WERI-Rb-1 (cell line): Measurements from ENCODE around the gene CRYBG1.

ENCODE experiments used
- DNase-seq: peaks from one replicate; pipeline ENCODE4 v3.0.0-alpha.2; 2020
- H3K27ac ChIP-seq: fragments of 250-450 bp; sonication (Bioruptor Pico); 2 replicates; pipeline ENCODE4 v1.5.1; 2020; ENCODE audit warnings: mild to moderate bottlenecking, moderate library complexity
- H3K27me3 ChIP-seq: fragments of 250-450 bp; sonication (Bioruptor Pico); 2 replicates; pipeline ENCODE4 v1.5.1; 2021; ENCODE audit warnings: mild to moderate bottlenecking, low read depth, moderate library complexity; ENCODE audit not compliant: insufficient read depth, severe bottlenecking
- H3K36me3 ChIP-seq: fragments of 250-450 bp; sonication (Bioruptor Pico); 2 replicates; pipeline ENCODE4 v1.5.1; 2020; ENCODE audit warnings: mild to moderate bottlenecking, moderate library complexity
- H3K4me3 ChIP-seq: 2 replicates; pipeline ENCODE4 v1.5.1; 2011; ENCODE audit warnings: low read depth, mild to moderate bottlenecking, control low read depth, low read length
- H3K9me3 ChIP-seq: fragments of 250-450 bp; sonication (Bioruptor Pico); 2 replicates; pipeline ENCODE4 v1.5.1; 2021; ENCODE audit warnings: mild to moderate bottlenecking, moderate library complexity; ENCODE audit not compliant: severe bottlenecking
- CTCF ChIP-seq: IDR thresholded peaks from 2 replicates; pipeline ENCODE4 v1.5.1; 2011; ENCODE audit warnings: low read depth, mild to moderate bottlenecking, control low read depth, inconsistent platforms, low read length

The CRYBG1 gene

DNA sequence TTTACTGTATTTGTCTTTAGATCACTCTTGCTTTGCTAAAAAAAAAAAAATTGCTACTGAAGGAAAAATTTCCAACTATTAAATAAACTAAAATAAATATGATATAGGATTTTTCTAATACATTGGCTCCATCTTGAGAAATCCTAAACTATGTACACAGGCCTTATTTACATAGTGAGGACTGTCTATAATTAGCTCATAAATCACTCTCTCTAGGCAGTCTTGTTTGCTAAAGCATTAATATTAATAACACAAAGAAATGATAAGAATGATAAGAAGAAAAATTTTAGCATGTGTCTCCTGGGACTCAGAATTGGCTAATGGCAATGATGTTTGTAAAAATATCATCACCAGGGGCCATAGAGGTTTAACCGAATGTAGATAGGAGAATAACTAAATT, 13.3 kb upstream of the CRYBG1 start:
- TF ChIP-seq CTCF: no peak
- Histone ChIP-seq H3K4me3 (no peak overlapping the region), H3K36me3 (no peaks in the 10 kb centered on the region), H3K9me3 (no peaks in the 10 kb centered on the region), H3K27ac (no peak overlapping the region), H3K27me3 (no peaks in the 10 kb centered on the region)
- no peak for DNase-seq

DNA sequence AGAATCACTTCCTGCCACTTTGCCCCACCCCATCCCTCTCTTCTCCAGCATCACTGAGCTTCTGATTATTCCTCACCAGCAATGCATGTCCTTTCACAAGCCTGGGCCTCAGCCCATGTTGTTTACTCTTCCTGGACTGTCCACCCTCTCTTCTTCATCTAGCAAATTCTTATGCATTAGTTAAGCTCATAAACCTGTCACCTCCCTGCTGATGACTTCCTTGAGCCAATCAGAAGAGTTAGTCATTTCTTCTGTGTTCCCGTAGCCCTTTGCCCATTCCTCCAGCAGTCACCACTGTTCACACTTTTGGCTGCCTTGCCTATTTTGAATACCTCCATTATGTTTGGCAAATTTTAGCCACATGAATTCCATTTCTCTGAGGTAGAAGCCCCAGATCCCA, 4.1 kb upstream of the CRYBG1 start:
- no peak overlapping the region for H3K4me3 ChIP-seq
- no peaks in the 10 kb centered on the region for H3K27me3 ChIP-seq
- H3K27ac ChIP-seq: no peak overlapping the region
- DNase-seq: no peak
- no peaks in the 10 kb centered on the region for H3K36me3 ChIP-seq
- no peak for TF ChIP-seq CTCF
- H3K9me3 ChIP-seq: peaks cover 2% of the 10 kb centered on the region

DNA sequence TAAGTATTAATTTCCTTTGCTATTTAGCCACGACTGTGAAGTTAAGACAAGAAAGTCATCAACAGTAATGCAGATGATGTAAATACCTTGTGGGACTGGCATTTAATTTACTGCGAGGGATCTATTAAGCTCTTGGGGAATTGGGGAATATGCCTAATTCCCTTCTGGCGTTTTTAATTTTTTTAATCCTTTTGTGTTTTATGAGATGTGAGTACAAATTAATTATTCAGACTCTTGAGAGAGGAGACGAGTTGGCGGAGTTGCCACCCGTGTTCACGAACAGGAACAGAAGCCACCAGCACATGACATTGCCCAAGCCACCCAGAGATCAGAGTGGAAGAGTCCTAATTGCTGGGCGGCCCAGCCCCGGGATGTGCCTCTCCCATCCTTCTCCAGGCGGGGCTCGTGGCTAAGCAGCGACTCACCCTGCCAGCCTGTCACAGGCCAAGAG, 533 bp upstream of the CRYBG1 start:
- H3K4me3 ChIP-seq: peak overlapping the region; percentile 35
- no peak overlapping the region for H3K27ac ChIP-seq

GRCh38 chr6:106360989-106361430, 493 bp downstream of the CRYBG1 start:
- TF ChIP-seq CTCF: no peak
- Histone ChIP-seq H3K4me3 (no peak overlapping the region), H3K27me3 (no peaks in the 10 kb centered on the region), H3K27ac (no peak overlapping the region), H3K36me3 (no peaks in the 10 kb centered on the region), H3K9me3 (peaks cover 2% of the 10 kb centered on the region)
- no peak for DNase-seq

More for the DNA sequence above, 533 bp upstream of the CRYBG1 start:
- Histone ChIP-seq H3K36me3 (no peaks in the 10 kb centered on the region), H3K27me3 (no peaks in the 10 kb centered on the region), H3K9me3 (peaks cover 2% of the 10 kb centered on the region)
- DNase-seq: no peak
- TF ChIP-seq CTCF: no peak

DNA sequence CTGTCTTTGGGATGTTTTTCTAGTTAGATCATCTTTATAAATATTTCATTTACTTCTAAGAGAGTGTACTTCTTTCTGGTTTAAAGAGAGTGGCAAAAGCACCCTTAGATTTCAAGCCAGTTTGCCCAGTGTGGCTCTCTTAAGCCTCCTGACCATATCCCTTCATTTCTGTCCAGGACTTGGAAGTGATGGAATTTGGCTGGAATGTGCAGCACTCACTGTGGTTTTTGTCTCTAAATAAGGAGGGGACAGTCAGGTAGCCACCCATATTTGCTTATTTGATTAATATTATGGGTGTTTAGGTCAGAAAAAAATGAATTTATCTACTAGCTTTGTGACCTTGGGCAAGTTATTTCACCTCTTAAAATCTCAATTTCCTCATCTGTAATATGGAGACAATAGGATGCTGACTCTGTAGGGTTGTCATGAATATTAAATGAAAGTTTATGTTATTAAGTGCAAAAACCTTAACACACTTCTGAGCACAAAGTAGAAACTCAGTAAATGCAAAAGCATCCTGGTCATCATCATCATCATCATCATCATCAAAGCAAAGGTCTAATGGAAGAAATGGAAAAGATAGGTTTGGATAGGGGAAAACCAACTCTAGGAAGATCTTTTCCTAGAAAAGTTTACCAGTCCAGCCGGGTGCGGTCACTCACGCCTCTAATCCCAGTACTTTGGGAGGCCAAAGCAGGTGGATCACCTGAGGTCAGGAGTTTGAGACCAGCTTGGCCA, 3.1 kb downstream of the CRYBG1 start:
- H3K27ac ChIP-seq: no peak overlapping the region
- no peaks in the 10 kb centered on the region for H3K27me3 ChIP-seq
- DNase-seq: no peak
- no peaks in the 10 kb centered on the region for H3K36me3 ChIP-seq
- H3K9me3 ChIP-seq: peaks cover 2% of the 10 kb centered on the region
- no peak overlapping the region for H3K4me3 ChIP-seq
- TF ChIP-seq CTCF: no peak

- Histone ChIP-seq H3K36me3 (no peaks in the 10 kb centered on the region), H3K9me3 (no peaks in the 10 kb centered on the region), H3K4me3 (no peak overlapping the region), H3K27ac (no peak overlapping the region), H3K27me3 (no peaks in the 10 kb centered on the region)
- no peak for TF ChIP-seq CTCF
- no peak for DNase-seq
These were observed 9.2 kb downstream of the CRYBG1 start for GRCh38 chr6:106369739-106370138.
